ENCODE data around the gene GUK1. TPM values are rescaled to one million over a fixed set of nuclear protein-coding genes. Genes with fewer than 3 reads are reported as not detected.
A peak's percentile ranks its signal among the peaks of the same experiment; 100 is the strongest.
"Not testable (repeated sequence)": the region's sequence is repeated elsewhere in the genome, so short reads cannot be mapped to it uniquely, and the experiment has no call there.

The GUK1 gene
- total RNA-seq, 1 donor from 2014 or later, result 220 TPM

- no peak for DNase-seq (ENCODE audit: low spot score)
Observed at GRCh38 chr1:228160201-228160761, 20.2 kb downstream of the GUK1 start.

GRCh38 chr1:228161362-228161761, 21.3 kb downstream of the GUK1 start:
- DNase-seq (ENCODE audit: low spot score), result no peak

- no peak for DNase-seq (ENCODE audit: low spot score)
Observed at GRCh38 chr1:228161866-228162265, 21.8 kb downstream of the GUK1 start.

GRCh38 chr1:228162286-228163006, 22.4 kb downstream of the GUK1 start:
- DNase-seq (ENCODE audit: low spot score), result no peak

- DNase-seq (ENCODE audit: low spot score), result peak; percentile 92
Observed at GRCh38 chr1:228163007-228163753, 23.1 kb downstream of the GUK1 start.

GRCh38 chr1:228163776-228164519, 23.9 kb downstream of the GUK1 start:
- no peak for DNase-seq (ENCODE audit: low spot score)

- no peak for DNase-seq (ENCODE audit: low spot score)
Observed at GRCh38 chr1:228164561-228165371, 24.7 kb downstream of the GUK1 start.

- DNase-seq (ENCODE audit: low spot score), result peak; percentile 100
Observed at GRCh38 chr1:228165372-228166169, 25.5 kb downstream of the GUK1 start, which contains the start of gene IBA57. Gene IBA57, plus strand, starts transcription at chr1:228165804. Its CDS starts 13 bp downstream, at chr1:228165817.

- DNase-seq (ENCODE audit: low spot score), result no peak
Observed at GRCh38 chr1:228166170-228166936, 26.3 kb downstream of the GUK1 start.

- no peak for DNase-seq (ENCODE audit: low spot score)
Observed at GRCh38 chr1:228168563-228169270, 28.6 kb downstream of the GUK1 start.

GRCh38 chr1:228169345-228169744, 29.3 kb downstream of the GUK1 start:
- no peak for DNase-seq (ENCODE audit: low spot score)

- no peak for DNase-seq (ENCODE audit: low spot score)
Observed at GRCh38 chr1:228170666-228171065, 30.6 kb downstream of the GUK1 start.

GRCh38 chr1:228171221-228171891, 31.3 kb downstream of the GUK1 start:
- DNase-seq (ENCODE audit: low spot score), result no peak

- no peak for DNase-seq (ENCODE audit: low spot score)
Observed at GRCh38 chr1:228172591-228173527, 32.8 kb downstream of the GUK1 start.

GRCh38 chr1:228173528-228174481, 33.7 kb downstream of the GUK1 start:
- not testable (repeated sequence) for DNase-seq (ENCODE audit: low spot score)

Measured in mesenteric fat pad (tissue), 1 donor.